DMS53 (cell line): ENCODE results near the gene TPRG1.

Experiments used
- DNase-seq: peaks from one replicate; lab custom pipeline; 2025; lab: John Stamatoyannopoulos, UW

TPRG1 gene, protein sequence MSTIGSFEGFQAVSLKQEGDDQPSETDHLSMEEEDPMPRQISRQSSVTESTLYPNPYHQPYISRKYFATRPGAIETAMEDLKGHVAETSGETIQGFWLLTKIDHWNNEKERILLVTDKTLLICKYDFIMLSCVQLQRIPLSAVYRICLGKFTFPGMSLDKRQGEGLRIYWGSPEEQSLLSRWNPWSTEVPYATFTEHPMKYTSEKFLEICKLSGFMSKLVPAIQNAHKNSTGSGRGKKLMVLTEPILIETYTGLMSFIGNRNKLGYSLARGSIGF

GRCh38 chr3:189171707-189172106 is at the start of gene TPRG1:
Gene TPRG1, plus strand, starts transcription at chr3:189171971. Its CDS starts 35,414 bp downstream, at chr3:189207385.
- no peak for DNase-seq

DNA sequence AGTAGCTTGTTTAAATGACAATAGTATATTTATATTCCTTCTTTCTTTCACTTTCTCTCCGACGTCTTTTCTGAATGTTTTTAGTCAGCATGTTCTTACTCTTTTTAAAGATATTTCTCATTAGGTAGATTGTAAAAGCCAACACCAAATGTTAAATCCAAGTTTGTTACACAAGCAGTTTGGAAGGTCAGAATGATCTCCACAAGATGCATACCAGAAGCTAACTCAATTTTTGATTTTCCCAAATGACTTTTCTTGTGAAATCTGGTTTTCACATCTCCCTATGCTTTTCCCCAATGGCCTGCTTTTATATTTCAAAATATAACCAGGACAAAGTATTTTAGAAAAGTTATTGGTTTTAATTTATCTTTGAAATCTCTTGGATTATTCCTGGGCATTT is 49.7 kb upstream of the TPRG1 start:
- no peak for DNase-seq

- no peak for DNase-seq
Observed at GRCh38 chr3:189122526-189123205, 49.1 kb upstream of the TPRG1 start.

- DNase-seq = no peak
Observed at GRCh38 chr3:189123595-189124387, 48.0 kb upstream of the TPRG1 start.

DNA sequence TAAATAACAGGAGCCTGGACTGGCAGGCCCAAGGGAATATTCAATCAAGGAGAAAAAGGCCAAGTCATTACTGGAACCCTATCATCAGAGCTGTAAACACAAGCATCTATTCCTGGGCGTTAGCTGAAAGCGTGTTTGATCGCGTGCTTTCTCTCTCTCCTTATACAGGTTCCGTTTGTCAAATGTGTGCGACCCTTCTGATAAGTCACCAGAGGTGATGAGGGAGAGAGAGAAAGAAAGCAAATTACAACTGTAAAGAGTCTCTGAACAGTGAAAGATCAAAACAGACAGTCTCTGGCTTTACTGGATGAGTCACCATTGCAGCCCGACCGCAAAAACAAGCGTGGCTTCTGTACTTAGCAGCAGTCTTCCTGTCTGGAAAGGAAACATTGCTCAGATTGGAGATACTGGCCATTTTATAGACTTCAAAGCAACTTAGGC is 39.5 kb upstream of the TPRG1 start:
- peak; percentile 72 for DNase-seq

DNA sequence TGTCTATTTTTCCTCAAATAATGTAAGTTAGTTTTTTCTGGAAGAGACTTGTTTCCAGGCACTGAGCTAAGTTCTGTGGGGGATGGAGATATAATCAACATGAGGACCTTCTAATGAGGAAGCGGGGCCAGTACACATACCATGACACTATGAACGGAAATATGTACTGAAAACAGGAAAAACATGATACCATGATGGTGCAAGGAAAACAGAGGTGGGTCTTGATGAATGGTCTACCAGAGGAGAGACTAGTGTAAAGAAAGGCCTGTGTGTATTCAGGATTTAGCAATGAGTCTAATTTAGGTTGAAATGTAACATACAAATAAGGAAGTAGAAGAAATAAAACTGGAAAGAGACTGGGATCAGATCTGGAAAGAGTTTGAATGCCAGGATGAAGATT is 38.9 kb upstream of the TPRG1 start:
- peak; percentile 1 for DNase-seq

DNA sequence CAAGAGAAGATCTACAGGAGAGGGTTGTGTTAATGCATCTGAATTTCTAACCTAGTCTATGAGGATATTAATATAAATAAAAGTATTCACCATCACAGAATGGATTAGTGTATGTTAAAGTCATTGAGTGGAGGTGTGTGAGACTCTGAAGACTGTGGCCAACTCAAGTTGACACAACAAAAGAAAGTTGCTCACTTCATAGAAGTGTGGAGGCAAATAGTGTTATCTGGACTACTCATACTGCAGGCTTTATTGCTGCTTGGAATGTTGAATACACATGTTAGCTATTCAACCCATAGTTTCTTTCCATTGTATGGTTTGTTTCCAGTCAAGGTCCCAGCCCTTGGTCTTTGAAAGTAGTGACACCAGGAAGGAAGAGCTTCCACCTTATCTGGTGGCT is 38.0 kb upstream of the TPRG1 start:
- no peak for DNase-seq

- no peak for DNase-seq
Observed at GRCh38 chr3:189137416-189137815, 34.4 kb upstream of the TPRG1 start.

DNA sequence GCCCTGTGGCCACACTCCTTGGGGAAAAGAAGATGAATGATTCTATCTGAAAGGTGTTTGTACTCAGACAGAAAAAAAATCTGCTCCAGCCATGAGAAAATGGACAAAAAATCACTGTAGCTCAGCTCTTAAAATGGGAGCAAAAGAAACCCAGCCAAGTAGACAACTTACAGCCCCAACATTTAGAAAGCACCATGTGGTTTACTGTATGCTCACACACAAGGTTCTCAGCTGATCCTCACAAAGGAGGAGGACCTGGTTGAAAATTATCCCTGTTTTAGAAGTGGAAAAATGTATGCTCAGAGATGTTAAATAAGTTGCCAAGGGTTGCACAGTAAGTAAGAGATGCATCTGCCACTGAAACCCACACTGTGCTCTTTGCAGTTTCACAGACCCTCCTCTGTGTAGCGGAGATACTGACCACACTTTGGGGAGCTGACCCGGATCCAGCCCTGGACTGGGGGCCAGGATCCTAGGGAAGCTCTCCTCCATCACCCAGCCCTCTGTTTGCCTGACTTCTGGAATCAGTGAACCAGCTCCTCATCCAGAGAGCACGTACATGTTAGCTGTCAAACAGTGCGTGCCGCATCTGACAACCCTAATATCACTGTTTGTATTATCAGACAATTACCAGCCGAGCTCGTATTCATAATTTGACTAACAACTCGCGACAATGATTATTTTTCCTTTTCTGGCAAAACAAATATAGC is 32.7 kb upstream of the TPRG1 start:
- DNase-seq = no peak

DNA sequence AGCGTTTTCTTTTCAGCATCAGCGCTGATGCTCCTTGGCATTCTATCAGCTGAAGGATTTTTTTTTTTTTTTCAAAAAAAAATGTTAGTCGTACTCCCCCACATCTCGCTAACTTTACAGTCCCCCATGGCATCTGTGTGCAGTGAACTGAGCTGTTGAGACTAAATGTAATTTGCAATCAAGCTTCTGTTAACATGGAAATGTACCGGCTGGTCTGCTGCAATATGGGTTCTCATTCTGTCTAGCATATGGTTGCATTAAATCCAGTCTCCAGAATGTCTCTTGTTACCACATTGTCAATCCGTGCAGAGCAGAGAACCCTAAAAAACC is 32.2 kb upstream of the TPRG1 start:
- no peak for DNase-seq

DNA sequence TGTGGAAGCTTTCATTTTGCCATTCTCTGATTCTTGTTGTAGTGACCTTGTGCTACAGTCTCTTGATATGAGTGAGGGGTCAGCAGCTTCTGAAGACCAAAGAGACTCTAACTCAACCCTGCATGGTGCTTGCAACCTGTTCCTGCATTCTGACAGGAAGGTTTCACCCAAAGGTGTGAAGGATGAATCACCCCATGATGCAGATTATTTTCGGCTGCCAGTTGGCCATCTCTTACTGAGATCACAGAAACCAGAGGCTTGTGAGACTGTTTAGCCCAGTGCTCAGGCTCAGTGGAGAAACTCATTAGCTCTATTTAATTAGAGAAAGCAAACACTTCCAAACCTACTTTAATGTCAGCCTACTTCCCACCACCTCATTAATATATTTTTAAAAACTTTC is 29.2 kb upstream of the TPRG1 start:
- DNase-seq = no peak

DNA sequence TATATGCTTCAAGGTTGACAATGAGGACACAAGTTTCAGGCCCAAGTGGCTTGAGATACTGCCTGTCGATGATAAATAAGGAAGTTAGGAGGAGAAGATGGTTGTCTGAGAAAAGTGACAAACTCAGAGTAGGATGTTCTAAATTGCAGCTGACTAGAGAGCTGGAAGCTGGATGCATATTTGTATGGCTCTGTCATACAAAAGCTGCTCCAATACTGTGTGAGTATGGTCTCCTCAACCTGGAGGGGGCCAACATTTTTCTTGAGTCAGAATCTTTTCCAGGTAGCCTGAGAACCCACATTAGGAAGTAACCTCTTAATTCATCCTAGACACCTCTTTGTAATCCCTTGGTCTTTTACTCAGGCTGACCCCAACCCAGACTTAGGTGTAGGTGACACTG is 28.4 kb upstream of the TPRG1 start:
- no peak for DNase-seq

GRCh38 chr3:189143771-189144170 is 28.0 kb upstream of the TPRG1 start:
- DNase-seq = no peak

DNA sequence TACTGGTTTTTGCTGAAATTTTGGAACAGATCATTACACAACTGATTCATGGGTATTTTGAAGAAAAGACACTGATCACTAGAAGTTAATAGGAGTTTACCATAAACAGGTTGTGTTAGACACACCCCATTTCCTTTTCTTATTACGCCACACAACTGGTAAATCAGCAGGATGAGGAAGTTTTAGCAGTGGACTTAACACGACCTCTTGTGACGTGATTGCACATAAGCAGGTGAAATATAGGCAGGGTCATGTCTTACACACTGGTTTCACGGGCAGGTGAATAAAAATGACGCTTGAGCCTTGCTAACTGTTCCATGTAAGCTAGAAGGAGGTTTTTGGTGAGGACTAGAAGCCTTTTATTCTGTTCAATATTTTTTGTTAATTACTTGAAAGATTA is 27.1 kb upstream of the TPRG1 start:
- DNase-seq = peak; percentile 9

DNA sequence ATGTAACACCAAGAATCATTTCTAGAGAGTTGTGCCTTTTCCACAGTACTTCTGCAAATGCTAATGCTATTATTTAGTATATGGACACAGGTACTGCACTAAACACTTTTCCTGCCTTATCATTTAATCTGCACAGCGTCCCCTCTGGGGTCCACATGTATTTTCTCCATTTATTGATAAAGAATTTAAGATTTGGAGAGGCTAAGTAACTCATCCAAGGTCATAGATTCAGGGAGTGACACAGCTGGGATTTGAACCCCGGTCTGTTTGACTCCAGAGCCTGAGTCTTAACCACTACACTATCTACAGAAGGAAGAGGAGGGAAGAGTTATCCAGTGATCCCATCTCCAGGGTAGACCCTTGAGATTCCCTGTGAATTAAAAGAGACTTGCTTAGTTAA is 24.9 kb upstream of the TPRG1 start:
- DNase-seq = no peak

GRCh38 chr3:189148081-189148507 is 23.7 kb upstream of the TPRG1 start:
- peak; percentile 59 for DNase-seq

GRCh38 chr3:189149203-189149602 is 22.6 kb upstream of the TPRG1 start:
- DNase-seq = no peak

DNA sequence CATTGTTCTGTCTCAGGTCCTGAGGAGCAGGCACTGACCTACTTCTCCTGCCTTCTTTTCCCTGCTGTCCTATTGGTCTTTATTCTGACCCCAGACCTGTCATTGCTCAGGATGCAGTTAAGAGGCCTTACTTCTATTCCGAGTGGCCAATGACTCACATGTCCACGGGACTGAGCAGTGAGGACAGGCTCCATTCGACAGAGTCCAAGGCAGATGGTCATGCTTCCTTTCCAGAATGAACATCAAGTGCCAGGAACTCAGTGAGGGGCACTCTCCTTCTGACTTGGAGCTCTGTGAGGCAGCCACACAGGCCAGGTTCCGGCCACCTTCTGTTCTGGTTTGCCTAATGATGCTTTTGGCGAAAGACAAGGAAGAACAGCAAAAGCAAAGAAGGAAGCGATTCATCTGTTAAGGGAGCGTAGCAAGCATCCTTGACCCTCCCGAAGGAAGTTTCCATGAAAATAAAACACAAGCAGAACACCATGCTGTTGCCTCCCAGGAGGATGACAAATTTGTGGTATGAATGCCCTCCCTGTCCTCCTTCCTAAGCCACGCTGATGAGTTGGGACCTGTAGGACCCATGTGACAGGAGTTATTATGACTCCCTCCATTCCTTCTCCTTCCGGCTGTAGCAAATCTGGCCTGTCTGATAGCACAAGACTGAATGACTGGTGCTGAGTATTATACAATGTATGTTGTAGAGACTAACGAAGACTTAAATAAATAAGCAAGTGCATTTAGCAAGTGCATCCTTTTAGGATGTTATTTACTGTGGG is 14.4 kb upstream of the TPRG1 start:
- DNase-seq = no peak

DNA sequence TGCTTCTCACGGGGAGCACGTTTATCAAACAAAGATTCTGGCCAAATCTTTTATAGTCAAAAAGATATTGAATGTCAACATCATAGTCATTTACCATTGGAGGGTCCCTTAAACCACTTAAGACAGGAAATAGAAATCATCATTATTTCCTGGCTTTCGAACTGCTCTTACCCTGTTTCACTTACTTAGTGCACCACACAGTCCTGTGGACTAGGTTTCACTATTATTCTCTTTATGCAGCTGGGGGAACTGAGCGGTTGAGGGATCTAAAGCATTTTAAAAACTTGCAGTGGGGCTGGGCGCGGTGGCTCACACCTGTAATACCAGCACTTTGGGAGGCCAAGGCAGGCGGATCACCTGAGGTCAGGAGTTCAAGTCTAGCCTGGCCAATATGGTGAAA is 13.7 kb upstream of the TPRG1 start:
- DNase-seq = no peak

DNA sequence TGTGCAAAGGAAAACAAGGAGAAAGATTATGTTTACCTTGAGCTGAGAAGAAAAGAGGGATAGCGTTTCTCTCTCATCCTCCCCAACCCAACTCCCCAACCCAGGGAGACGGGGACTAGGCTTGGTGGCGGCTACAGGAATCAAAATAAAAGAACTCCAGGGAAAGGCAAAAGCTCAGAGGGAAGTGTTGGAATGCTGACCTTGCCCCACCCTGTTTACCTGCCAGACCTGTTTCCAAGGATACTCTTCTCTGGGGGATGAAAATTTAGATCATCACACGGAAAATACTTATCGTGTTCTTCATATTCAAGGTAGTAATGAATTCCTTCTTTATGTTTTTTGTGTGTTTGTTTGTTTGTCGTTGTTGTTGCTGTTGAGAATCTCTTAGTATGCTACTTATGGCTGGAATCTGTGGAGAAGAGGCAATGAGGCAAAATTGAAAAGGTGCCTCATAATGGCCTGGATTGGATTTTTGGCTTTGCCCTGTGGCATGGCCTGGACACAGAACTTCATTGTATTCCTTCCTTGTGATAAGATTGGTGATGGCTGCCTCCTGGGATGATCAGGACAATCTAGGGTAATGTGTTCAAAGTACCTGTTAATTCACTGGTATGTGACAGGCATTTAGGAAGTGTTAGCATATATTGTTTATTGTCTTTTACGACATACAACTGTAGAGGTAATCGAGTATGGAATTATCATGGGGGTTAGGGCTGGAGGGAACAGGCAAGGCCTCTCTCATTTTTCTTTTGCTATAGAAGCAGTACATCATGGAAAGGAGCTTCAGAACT is 11.1 kb upstream of the TPRG1 start:
- no peak for DNase-seq

DNA sequence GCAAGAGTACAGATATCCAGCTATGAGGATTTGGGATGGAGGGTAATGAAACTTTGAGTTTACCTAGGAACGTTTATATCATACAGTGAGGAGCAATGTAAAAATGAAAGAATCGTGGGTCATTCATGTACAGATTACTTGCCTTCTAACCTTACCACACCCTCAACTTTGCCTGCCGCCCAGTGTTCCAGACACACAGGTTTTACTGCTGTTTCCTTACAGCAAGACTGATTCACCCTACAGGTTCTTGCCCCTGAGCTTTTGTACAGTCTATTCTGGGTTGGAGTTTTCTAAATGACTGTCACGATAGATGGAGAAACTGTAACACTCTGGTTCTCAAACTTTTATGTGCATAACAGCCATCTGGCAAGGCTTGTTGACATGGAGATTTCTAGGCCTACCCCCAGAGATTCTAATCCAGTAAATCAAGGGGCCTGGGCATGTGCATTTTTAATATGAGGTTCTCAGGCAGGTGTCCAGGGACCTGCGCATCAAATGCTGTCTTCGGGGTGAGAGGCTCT is 6.6 kb upstream of the TPRG1 start:
- no peak for DNase-seq
